Smooth muscle cell of the umbilical artery (primary cell): ENCODE data around the gene CALHM5. TPM values are rescaled to one million over a fixed set of nuclear protein-coding genes. Genes with fewer than 3 reads are reported as not detected.

ENCODE experiments used
- total RNA-seq: library from RNA; depleted of rRNA; stranded (reverse); fragments of >200 nt; gene quantifications from 2 replicates; pipeline ENCODE4 v1.2.3, GENCODE V29; 2014

CALHM5 gene, protein sequence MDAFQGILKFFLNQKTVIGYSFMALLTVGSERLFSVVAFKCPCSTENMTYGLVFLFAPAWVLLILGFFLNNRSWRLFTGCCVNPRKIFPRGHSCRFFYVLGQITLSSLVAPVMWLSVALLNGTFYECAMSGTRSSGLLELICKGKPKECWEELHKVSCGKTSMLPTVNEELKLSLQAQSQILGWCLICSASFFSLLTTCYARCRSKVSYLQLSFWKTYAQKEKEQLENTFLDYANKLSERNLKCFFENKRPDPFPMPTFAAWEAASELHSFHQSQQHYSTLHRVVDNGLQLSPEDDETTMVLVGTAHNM
- 6.1 and 15.1 TPM in 2 replicates for total RNA-seq

DNA sequence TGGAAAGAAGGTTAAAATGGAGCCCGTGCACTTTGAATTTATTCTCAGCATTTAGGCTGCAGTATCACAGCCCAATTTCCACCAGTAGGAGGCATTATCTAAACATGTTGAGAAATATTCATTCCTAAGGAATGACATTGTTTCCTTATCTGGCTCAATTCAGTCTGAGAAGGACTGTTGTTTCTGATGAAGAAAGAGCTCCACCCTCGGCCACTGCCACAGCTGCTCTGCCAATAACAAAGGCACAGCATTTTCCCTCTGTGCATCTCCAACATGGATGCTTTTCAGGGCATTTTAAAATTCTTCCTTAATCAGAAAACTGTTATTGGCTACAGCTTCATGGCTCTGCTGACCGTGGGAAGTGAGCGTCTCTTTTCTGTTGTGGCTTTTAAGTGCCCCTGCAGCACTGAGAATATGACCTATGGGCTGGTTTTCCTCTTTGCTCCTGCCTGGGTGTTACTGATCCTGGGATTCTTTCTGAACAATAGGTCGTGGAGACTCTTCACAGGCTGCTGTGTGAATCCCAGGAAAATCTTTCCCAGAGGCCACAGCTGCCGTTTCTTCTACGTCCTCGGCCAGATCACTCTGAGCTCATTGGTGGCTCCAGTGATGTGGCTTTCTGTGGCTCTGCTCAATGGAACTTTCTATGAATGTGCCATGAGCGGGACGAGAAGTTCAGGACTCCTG lies at the start of gene CALHM5:
CALHM5 (plus strand) TSS at position 216 of the 687 bp plus-strand sequence; CDS start at position 274, 58 bp downstream.

GRCh38 chr6:116545651-116546050 lies 34.2 kb downstream of the CALHM5 start, which contains the start of gene TRAPPC3L:
Gene TRAPPC3L, minus strand, starts transcription at chr6:116545684. Its CDS starts 170 bp downstream, at chr6:116545514.

DNA sequence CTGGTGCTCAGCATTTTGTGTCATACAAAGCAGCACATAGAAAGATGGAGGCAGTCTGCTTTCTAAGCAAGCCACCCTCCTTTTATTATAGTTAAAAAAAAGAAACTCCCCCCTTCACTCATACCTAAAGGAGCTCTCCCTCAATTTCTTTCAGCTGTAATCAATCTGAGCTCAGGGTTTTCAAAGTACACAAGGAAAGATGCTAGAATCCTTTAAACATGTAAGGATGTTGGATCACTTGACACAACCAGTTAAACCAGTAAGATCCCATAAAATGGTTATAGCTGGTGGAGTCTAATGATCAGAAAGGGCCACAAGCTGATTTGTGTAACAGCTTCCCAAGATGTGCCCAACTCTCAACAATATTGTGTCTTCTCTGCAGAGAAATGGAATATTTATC lies 42.0 kb downstream of the CALHM5 start, which contains the start of gene CALHM4:
CALHM4 (plus strand) TSS at position 301 of the 400 bp plus-strand sequence; CDS start at position 344, 43 bp downstream.

GRCh38 chr6:116570856-116571682 lies 59.6 kb downstream of the CALHM5 start, which contains the start of gene RWDD1:
Gene RWDD1, plus strand, starts transcription at chr6:116571504. Its CDS starts 79 bp downstream, at chr6:116571583.

Other genes with a start within 250 kb of the CALHM5 start
- gene TSPYL1, start 231.7 kb upstream of the CALHM5 start, total RNA-seq: 66.2 and 71.3 TPM in 2 replicates
- 199 and 230 TPM in 2 replicates for gene DSE, start 140.7 kb upstream of the CALHM5 start, total RNA-seq
- 0.42 and 2.1 TPM in 2 replicates for gene CALHM6, start 50.3 kb upstream of the CALHM5 start, total RNA-seq
- 0.30 TPM in 1 of 2 replicates, not detected in the other for gene TRAPPC3L, start 34.0 kb downstream of the CALHM5 start, total RNA-seq
- gene CALHM4, start 42.1 kb downstream of the CALHM5 start, total RNA-seq: not detected in 2 replicates
- 19.9 and 21.1 TPM in 2 replicates for gene RWDD1, start 59.9 kb downstream of the CALHM5 start, total RNA-seq
- gene RSPH4A, start 104.8 kb downstream of the CALHM5 start, total RNA-seq: 0.05 and 0.30 TPM in 2 replicates
- gene ZUP1, start 157.1 kb downstream of the CALHM5 start, total RNA-seq: 18.5 and 19.3 TPM in 2 replicates
- gene KPNA5, start 169.6 kb downstream of the CALHM5 start, total RNA-seq: 12.8 and 14.0 TPM in 2 replicates